HL-60 (cell line): Measurements from ENCODE around the gene DPH5.

ENCODE experiments used
- DNase-seq, 2 experiments: peaks; one replicate each; pipeline ENCODE4 v3.0.0-alpha.2; 2010 to 2020; ENCODE audit warnings: low read depth in 1 of 2, low spot score in 1 of 2
- H3K27ac ChIP-seq: fragments of 250-450 bp; sonication (Bioruptor Pico); replicated peaks from 2 replicates; pipeline ENCODE4 v1.5.1; 2020; ENCODE audit warnings: mild to moderate bottlenecking, moderate library complexity
- H3K27me3 ChIP-seq: fragments of 250-450 bp; sonication (Bioruptor Pico); 2 replicates; pipeline ENCODE4 v1.5.1; 2021; ENCODE audit warnings: mild to moderate bottlenecking, moderate library complexity; ENCODE audit not compliant: insufficient read depth, poor library complexity, severe bottlenecking
- H3K4me3 ChIP-seq: replicated peaks from 2 replicates; pipeline ENCODE4 v1.5.1; 2011; ENCODE audit warnings: mild to moderate bottlenecking, control low read depth, low read length; ENCODE audit not compliant: insufficient read depth
- GABPA ChIP-seq: IDR thresholded peaks from 2 replicates; pipeline ENCODE4 v1.6.1; 2012; ENCODE audit warnings: low read depth
- POLR2AphosphoS5 ChIP-seq: IDR thresholded peaks from 2 replicates; pipeline ENCODE4 v1.6.1; 2012; ENCODE audit warnings: low read depth
- SPI1 ChIP-seq: IDR thresholded peaks from 2 replicates; pipeline ENCODE4 v1.6.1; 2012; ENCODE audit warnings: low read depth, mild to moderate bottlenecking, borderline replicate concordance
- TF ChIP-seq, protein P1 (sequence below): IDR thresholded peaks from one replicate; pipeline ENCODE4 v1.5.1; 2011; ENCODE audit warnings: low read length, control low read depth, inconsistent platforms; ENCODE audit not compliant: insufficient read depth
- TF ChIP-seq, protein P2 (sequence below): IDR thresholded peaks from 2 replicates; pipeline ENCODE4 v1.6.1; 2012; ENCODE audit warnings: low read depth; ENCODE audit not compliant: insufficient replicate concordance

The DPH5 gene

DNA sequence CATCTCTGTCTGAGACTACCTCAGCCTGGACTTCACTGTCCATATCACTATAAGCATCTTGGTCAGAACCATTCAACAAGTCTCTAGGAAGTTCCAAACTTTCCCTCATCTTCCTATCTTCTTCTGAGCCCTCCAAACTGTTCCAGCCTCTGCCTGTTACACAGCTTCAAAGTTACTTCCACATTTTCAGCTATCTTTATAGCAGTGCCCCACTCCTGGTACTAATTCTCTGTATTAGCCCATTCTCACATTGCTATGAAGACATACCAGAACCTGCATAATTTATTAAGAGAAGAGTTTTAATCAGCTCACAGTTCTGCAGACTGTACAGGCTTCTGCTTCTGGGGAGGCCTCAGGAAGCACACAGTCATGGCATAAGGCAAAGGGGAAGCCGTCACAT, 15.7 kb upstream of the DPH5 start:
- no peak for TF ChIP-seq GABPA
- no peak for TF ChIP-seq SPI1
- TF ChIP-seq, protein P1, sequence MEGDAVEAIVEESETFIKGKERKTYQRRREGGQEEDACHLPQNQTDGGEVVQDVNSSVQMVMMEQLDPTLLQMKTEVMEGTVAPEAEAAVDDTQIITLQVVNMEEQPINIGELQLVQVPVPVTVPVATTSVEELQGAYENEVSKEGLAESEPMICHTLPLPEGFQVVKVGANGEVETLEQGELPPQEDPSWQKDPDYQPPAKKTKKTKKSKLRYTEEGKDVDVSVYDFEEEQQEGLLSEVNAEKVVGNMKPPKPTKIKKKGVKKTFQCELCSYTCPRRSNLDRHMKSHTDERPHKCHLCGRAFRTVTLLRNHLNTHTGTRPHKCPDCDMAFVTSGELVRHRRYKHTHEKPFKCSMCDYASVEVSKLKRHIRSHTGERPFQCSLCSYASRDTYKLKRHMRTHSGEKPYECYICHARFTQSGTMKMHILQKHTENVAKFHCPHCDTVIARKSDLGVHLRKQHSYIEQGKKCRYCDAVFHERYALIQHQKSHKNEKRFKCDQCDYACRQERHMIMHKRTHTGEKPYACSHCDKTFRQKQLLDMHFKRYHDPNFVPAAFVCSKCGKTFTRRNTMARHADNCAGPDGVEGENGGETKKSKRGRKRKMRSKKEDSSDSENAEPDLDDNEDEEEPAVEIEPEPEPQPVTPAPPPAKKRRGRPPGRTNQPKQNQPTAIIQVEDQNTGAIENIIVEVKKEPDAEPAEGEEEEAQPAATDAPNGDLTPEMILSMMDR, result no peak
- Histone ChIP-seq H3K4me3 (no peak overlapping the region), H3K27me3 (no peaks in the 10 kb centered on the region), H3K27ac (no peak overlapping the region)
- no peak for DNase-seq

DNA sequence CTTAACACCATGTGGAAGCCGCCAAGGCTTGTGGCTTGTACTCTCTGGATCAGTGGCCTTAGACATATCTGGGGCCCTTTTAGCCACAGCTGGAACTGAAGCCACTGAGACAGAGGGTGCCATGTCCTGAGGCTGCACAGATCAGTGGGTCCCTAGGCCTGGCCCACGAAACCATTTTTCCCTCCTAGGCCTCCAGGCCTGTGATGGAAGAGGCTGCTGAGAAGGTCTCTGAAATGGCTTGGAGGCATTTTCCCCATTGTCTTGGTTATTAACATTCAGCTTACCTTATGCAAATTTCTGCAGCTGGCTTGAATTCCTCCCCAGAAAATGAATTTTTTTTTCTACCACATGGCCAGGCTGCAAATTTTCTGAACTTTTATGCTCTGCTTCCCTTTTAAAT, 15.1 kb upstream of the DPH5 start:
- no peak overlapping the region for H3K27ac ChIP-seq
- no peaks in the 10 kb centered on the region for H3K27me3 ChIP-seq
- no peak for TF ChIP-seq POLR2AphosphoS5
- TF ChIP-seq, protein P2, sequence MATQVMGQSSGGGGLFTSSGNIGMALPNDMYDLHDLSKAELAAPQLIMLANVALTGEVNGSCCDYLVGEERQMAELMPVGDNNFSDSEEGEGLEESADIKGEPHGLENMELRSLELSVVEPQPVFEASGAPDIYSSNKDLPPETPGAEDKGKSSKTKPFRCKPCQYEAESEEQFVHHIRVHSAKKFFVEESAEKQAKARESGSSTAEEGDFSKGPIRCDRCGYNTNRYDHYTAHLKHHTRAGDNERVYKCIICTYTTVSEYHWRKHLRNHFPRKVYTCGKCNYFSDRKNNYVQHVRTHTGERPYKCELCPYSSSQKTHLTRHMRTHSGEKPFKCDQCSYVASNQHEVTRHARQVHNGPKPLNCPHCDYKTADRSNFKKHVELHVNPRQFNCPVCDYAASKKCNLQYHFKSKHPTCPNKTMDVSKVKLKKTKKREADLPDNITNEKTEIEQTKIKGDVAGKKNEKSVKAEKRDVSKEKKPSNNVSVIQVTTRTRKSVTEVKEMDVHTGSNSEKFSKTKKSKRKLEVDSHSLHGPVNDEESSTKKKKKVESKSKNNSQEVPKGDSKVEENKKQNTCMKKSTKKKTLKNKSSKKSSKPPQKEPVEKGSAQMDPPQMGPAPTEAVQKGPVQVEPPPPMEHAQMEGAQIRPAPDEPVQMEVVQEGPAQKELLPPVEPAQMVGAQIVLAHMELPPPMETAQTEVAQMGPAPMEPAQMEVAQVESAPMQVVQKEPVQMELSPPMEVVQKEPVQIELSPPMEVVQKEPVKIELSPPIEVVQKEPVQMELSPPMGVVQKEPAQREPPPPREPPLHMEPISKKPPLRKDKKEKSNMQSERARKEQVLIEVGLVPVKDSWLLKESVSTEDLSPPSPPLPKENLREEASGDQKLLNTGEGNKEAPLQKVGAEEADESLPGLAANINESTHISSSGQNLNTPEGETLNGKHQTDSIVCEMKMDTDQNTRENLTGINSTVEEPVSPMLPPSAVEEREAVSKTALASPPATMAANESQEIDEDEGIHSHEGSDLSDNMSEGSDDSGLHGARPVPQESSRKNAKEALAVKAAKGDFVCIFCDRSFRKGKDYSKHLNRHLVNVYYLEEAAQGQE, result no peak
- TF ChIP-seq SPI1, result no peak
- TF ChIP-seq GABPA, result no peak
- TF ChIP-seq, protein P1, result no peak
- no peak overlapping the region for H3K4me3 ChIP-seq
- DNase-seq, result no peak

DNA sequence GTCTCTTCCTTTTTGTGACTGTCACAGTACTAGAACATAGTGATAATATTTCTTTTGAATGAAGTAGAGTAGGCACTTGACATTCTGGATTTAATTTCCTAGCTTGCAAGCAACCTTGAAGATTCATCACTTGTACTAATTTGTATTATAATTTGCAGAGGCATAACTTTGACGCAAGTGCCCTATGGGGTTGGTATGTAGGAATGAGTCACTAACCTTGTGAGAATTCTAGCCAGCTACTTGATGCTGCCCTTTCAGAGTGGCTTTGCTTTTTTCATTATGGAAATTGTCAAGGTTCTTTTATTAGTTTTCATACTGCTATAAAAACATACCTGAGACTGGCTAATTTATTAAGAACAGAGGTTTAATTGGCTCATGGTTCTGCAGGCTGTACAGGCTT, 13.7 kb upstream of the DPH5 start:
- no peak overlapping the region for H3K4me3 ChIP-seq
- DNase-seq, result no peak
- TF ChIP-seq POLR2AphosphoS5 (no peak), GABPA (no peak), SPI1 (no peak)
- TF ChIP-seq, protein P2, result no peak
- TF ChIP-seq, protein P1, result no peak
- no peaks in the 10 kb centered on the region for H3K27me3 ChIP-seq
- no peak overlapping the region for H3K27ac ChIP-seq

DNA sequence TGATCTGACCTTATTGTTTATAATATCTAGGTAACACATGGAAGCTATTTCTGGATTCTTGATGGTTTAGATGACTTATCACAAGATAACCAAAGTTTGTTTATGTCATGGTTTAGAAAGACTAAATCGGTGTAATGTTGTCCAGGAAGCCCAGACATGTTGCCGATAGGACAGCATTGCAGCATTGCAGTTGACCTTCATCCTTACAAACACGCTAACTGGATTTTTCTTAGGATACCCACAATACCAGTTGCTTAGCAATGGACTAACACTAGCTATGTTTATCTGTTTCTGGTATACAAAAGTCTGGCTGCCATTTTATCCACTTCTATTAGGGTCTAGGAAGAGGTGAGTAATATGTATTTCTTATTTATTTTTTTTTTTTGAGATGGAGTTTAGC, 11.7 kb upstream of the DPH5 start:
- DNase-seq, result no peak
- no peaks in the 10 kb centered on the region for H3K27me3 ChIP-seq
- no peak overlapping the region for H3K27ac ChIP-seq
- no peak for TF ChIP-seq GABPA
- no peak for TF ChIP-seq SPI1
- TF ChIP-seq, protein P1, result no peak
- no peak overlapping the region for H3K4me3 ChIP-seq
